CD14-positive monocyte (primary cell): Measurements from ENCODE around the gene UBA1. TPM values are rescaled to one million over a fixed set of nuclear protein-coding genes. Genes with fewer than 3 reads are reported as not detected.

Experiments used
- DNase-seq, 3 donors: peaks; one replicate each; pipeline ENCODE4 v3.0.0-alpha.2; 2011 to 2022
- H2AFZ ChIP-seq: 2 replicates; pipeline ENCODE4 v1.6.0; 2012; ENCODE audit warnings: mild to moderate bottlenecking, low read depth, low read length, inconsistent platforms; ENCODE audit not compliant: insufficient read depth, poor library complexity, severe bottlenecking
- H3K27ac ChIP-seq, 2 donors: 1 replicate in 1 of 2; 2 replicates in 1 of 2; pipeline ENCODE4 v1.5.1; 2012 to 2013; ENCODE audit warnings: low read length in 2 of 2, control low read depth in 1 of 2, inconsistent platforms in 1 of 2, low read depth in 1 of 2, mild to moderate bottlenecking in 1 of 2
- H3K27me3 ChIP-seq, 2 donors: one replicate each; pipeline versions ENCODE4 v1.6.0 to v1.6.1; 2011 to 2013; ENCODE audit warnings: low read length in 2 of 2; ENCODE audit not compliant: control insufficient read depth in 2 of 2, insufficient read depth in 2 of 2
- H3K36me3 ChIP-seq, 2 donors: replicated peaks in 1 of 2; 1 replicate in 1 of 2; 2 replicates in 1 of 2; pipeline versions ENCODE4 v1.5.1 to v1.6.1; 2012 to 2013; ENCODE audit warnings: low read length in 2 of 2, control low read depth in 1 of 2, inconsistent platforms in 1 of 2, mild to moderate bottlenecking in 1 of 2; ENCODE audit not compliant: insufficient read depth in 2 of 2, control insufficient read depth in 1 of 2
- H3K4me1 ChIP-seq, 2 donors: 1 replicate in 1 of 2; 2 replicates in 1 of 2; pipeline versions ENCODE4 v1.5.1 to v1.6.1; 2012 to 2013; ENCODE audit warnings: low read length in 2 of 2, control low read depth in 1 of 2, inconsistent platforms in 1 of 2, mild to moderate bottlenecking in 1 of 2, moderate library complexity in 1 of 2; ENCODE audit not compliant: insufficient read depth in 2 of 2, control insufficient read depth in 1 of 2
- H3K4me2 ChIP-seq: replicated peaks from 2 replicates; pipeline ENCODE3; 2012; ENCODE audit warnings: low read length, moderate library complexity, mild to moderate bottlenecking; ENCODE audit not compliant: poor library complexity, severe bottlenecking; ENCODE audit errors: extremely low read depth
- H3K4me3 ChIP-seq, 3 experiments: fragments of 200-600 bp in 1 of 3; sonication (generic) in 1 of 3; replicated peaks in 1 of 3; 1 replicate in 2 of 3; 2 replicates in 1 of 3; pipeline ENCODE4 v1.5.1; 2011 to 2013; ENCODE audit warnings: low read length in 3 of 3, mild to moderate bottlenecking in 3 of 3, control low read depth in 2 of 3, low read depth in 2 of 3, inconsistent platforms in 1 of 3, moderate library complexity in 1 of 3
- H3K79me2 ChIP-seq: 2 replicates; pipeline ENCODE4 v1.6.0; 2012; ENCODE audit warnings: mild to moderate bottlenecking, control low read depth, inconsistent platforms, low read length, moderate library complexity; ENCODE audit not compliant: insufficient read depth
- H3K9ac ChIP-seq: 2 replicates; pipeline ENCODE4 v1.6.0; 2017; ENCODE audit warnings: low read length, mild to moderate bottlenecking; ENCODE audit not compliant: insufficient read depth, poor library complexity, severe bottlenecking
- H3K9me3 ChIP-seq, 2 donors: replicated peaks in 1 of 2; 1 replicate in 1 of 2; 2 replicates in 1 of 2; pipeline versions ENCODE4 v1.5.1 to v1.6.1; 2012 to 2013; ENCODE audit warnings: low read length in 2 of 2, control low read depth in 1 of 2; ENCODE audit not compliant: control insufficient read depth in 1 of 2, insufficient read depth in 1 of 2
- H4K20me1 ChIP-seq: 2 replicates; pipeline ENCODE4 v1.6.0; 2012; ENCODE audit warnings: mild to moderate bottlenecking, low read length, control low read depth, moderate library complexity; ENCODE audit not compliant: insufficient read depth
- H3K27ac Mint-ChIP-seq, 7 donors: one replicate each; pipeline ENCODE4 v1.8.0; 2020; ENCODE audit warnings: mild to moderate bottlenecking in 7 of 7, mixed read lengths in 7 of 7, moderate library complexity in 6 of 7, inconsistent platforms in 2 of 7
- H3K27me3 Mint-ChIP-seq, 3 donors: one replicate each; pipeline ENCODE4 v1.8.0; 2021 to 2022; ENCODE audit warnings: low read depth in 3 of 3, mild to moderate bottlenecking in 3 of 3, mixed read lengths in 3 of 3, moderate library complexity in 3 of 3, inconsistent platforms in 1 of 3
- H3K36me3 Mint-ChIP-seq, 2 donors: one replicate each; pipeline ENCODE4 v1.8.0; 2020; ENCODE audit warnings: mixed read lengths in 2 of 2, inconsistent platforms in 1 of 2, mild to moderate bottlenecking in 1 of 2
- H3K4me1 Mint-ChIP-seq: one replicate; pipeline ENCODE4 v1.8.0; 2020; ENCODE audit warnings: mild to moderate bottlenecking, mixed read lengths
- H3K4me3 Mint-ChIP-seq, 2 donors: one replicate each; pipeline ENCODE4 v1.8.0; 2020; ENCODE audit warnings: mild to moderate bottlenecking in 2 of 2, mixed read lengths in 2 of 2, moderate library complexity in 1 of 2
- H3K9me3 Mint-ChIP-seq, 7 donors: one replicate each; pipeline ENCODE4 v1.8.0; 2020 to 2022; ENCODE audit warnings: mixed read lengths in 7 of 7, mild to moderate bottlenecking in 6 of 7, moderate library complexity in 6 of 7, inconsistent platforms in 2 of 7
- CTCF ChIP-seq: fragments of 200-600 bp; IDR thresholded peaks from one replicate; pipeline ENCODE4 v1.8.0; 2022; ENCODE audit warnings: antibody characterized with exemption, mild to moderate bottlenecking
- WGBS: methylation state at CpG from one replicate; pipeline ENCODE4 v1.1.5; 2013; ENCODE audit warnings: missing lambda C conversion rate; ENCODE audit not compliant: insufficient coverage; 5-methylcytosine and 5-hydroxymethylcytosine counted together
- intact Hi-C, 2 donors: fragments of 100-400 bp; cut with micrococcal nuclease; formaldehyde crosslinking; loops; one replicate each; pipeline versions ENCODE4 v1.15.0 to v1.15.1; 2023
- polyA plus RNA-seq, 3 donors: library from polyadenylated mRNA; depleted of rRNA in 1 of 3; unstranded in 2 of 3; stranded (reverse) in 1 of 3; fragments of 300-500 nt in 2 of 3; fragments of >200 nt in 1 of 3; fragmentation: Illumina TruSeq in 2 of 3; gene quantifications; 1 replicate in 2 of 3; 2 replicates in 1 of 3; pipeline ENCODE4 v1.2.3, GENCODE V29; 2012 to 2021

UBA1 gene
- polyA plus RNA-seq, 3 donors = 125 to 157 (median 150) TPM

GRCh38 chrX:47170861-47171692, 22.6 kb upstream of the UBA1 start:
- Mint-ChIP-seq H3K27me3 (peaks cover 0 to 42% (median 1%) of the 10 kb centered on the region in 3 donors), H3K36me3 (peaks cover 45 to 71% of the 10 kb centered on the region in 2 donors), H3K9me3 (peaks cover 0 to 1% (median 0%) of the 10 kb centered on the region in 7 donors), H3K4me3 (no peak overlapping the region), H3K27ac (no peak overlapping the region), H3K4me1 (no peaks in the 10 kb centered on the region)
- peaks cover 63 to 76% of the 10 kb centered on the region in 2 donors for H3K36me3 ChIP-seq
- WGBS = 98% methylated on average over 9 of the region's 34 CpGs
- no peak overlapping the region for H3K27ac ChIP-seq
- no peaks in the 10 kb centered on the region for H3K27me3 ChIP-seq
- intact Hi-C loops = no loop called here
- peaks cover 33% of the 10 kb centered on the region for H4K20me1 ChIP-seq
- H2AFZ ChIP-seq = no peak overlapping the region
- no peak for DNase-seq
- H3K79me2 ChIP-seq = peaks cover 25% of the 10 kb centered on the region
- H3K9ac ChIP-seq = no peak overlapping the region
- no peaks in the 10 kb centered on the region for H3K9me3 ChIP-seq
- no peak for TF ChIP-seq CTCF
- no peak overlapping the region for H3K4me3 ChIP-seq
- H3K4me2 ChIP-seq = no peak overlapping the region
- no peaks in the 10 kb centered on the region for H3K4me1 ChIP-seq

- Histone ChIP-seq H3K79me2 (peaks cover 23% of the 10 kb centered on the region), H3K4me2 (no peak overlapping the region), H3K9me3 (no peaks in the 10 kb centered on the region), H3K4me1 (no peaks in the 10 kb centered on the region), H3K27me3 (no peaks in the 10 kb centered on the region), H2AFZ (no peak overlapping the region), H3K36me3 (peaks cover 72 to 85% of the 10 kb centered on the region in 2 donors), H3K27ac (no peak overlapping the region), H4K20me1 (peaks cover 32% of the 10 kb centered on the region), H3K9ac (no peak overlapping the region), H3K4me3 (no peak overlapping the region)
- WGBS = 92% methylated on average over 2 of the region's 2 CpGs
- DNase-seq = no peak
- no peak for TF ChIP-seq CTCF
- H3K4me1 Mint-ChIP-seq = no peaks in the 10 kb centered on the region
- peaks cover 54 to 80% of the 10 kb centered on the region in 2 donors for H3K36me3 Mint-ChIP-seq
- intact Hi-C loops = no loop called here
- peaks cover 0 to 50% (median 1%) of the 10 kb centered on the region in 3 donors for H3K27me3 Mint-ChIP-seq
- H3K27ac Mint-ChIP-seq = peak overlapping the region in 2 of 7 donors; percentile 36 to 45
- H3K4me3 Mint-ChIP-seq = no peak overlapping the region
- peaks cover 0 to 1% (median 0%) of the 10 kb centered on the region in 7 donors for H3K9me3 Mint-ChIP-seq
Measured at GRCh38 chrX:47171996-47172395, 21.6 kb upstream of the UBA1 start.
